LNCAP (cell line): ENCODE results near the gene PCLAF.

ENCODE experiments used
- CTCF ChIP-seq: fragments of 450-650 bp; IDR thresholded peaks from 2 replicates; pipeline ENCODE4 v1.5.1; 2017; ENCODE audit warnings: mild to moderate bottlenecking

PCLAF gene

DNA sequence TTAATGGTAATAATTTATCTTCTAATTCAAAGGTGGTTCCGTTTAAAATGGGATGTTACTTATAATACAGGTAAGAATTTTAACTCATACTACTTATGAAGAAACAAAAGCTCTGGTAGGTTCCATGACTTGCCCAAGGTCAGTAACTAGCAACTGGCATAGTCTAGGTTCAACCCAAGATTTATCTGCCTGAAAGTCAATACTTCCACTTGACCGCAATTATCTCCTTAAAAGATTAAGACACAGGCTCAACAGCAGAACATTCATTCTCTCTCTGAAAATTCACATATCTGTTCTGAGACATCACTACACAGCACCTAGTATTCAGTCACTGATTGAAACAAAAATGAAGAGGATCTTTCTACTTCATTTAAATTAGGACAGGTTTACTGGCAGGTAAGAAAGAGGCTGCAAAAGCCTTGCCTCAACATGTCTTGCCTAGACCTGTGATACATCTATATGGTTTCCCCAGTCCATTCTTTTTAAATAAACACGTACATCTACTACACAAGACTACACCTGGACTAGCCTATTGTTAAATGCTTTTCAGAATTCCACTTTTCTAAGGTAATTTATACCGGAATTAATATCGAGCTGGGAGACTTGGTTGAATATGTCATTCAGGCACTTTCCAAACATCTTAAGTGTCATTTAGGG lies 26.4 kb downstream of the PCLAF start:
- TF ChIP-seq CTCF = no peak

GRCh38 chr15:64351265-64351664 lies 30.0 kb downstream of the PCLAF start:
- TF ChIP-seq CTCF = no peak

DNA sequence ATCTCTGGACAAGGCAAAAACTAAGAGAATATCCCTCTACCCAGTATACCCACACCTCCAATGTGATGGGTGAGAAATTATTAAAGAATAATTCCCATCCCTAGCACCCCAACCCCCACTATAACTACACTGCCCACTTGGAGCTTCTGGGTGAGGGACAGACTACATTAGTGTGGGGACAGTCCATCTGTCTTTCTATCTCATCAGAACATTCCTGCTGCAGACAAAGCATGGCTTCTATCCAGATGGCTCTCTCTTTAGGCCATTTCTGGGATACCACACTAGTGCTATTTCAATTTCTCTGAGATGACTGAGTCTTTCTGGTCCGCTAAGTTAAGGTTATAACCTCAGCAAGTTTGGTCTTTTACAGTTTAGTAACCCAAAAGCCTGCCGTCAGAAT lies 31.9 kb downstream of the PCLAF start:
- TF ChIP-seq CTCF = no peak

- TF ChIP-seq CTCF = no peak
These were observed 32.8 kb downstream of the PCLAF start for GRCh38 chr15:64348455-64348854.

DNA sequence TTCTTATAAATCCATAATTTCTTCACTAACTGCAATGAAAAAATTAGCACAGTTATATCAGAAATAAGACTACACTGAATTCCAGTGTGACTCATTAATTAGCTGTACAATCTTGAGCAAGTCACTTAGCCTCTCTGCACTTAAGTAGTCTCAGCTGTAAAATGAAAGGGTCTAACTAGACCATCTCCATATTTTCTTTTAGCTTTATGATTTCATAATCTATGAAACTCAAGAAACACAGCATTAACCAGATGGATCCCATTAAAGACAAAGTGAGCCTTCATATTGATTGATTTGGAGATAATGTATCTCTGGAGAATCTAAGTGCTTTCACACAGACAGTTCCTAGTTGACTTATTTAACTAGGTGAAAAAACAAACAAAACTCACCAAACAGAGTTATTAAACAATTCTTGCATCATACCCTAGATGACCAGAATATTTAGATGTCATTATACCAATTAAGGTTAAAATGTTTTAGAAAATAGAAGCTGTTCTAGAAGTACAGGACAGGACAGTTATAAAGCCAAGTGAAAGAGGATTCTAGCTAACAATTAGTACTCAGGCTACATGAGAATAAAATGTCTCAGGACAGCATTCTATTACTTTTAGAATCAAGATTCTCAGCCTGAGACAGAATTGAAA lies 36.5 kb downstream of the PCLAF start:
- TF ChIP-seq CTCF = no peak

DNA sequence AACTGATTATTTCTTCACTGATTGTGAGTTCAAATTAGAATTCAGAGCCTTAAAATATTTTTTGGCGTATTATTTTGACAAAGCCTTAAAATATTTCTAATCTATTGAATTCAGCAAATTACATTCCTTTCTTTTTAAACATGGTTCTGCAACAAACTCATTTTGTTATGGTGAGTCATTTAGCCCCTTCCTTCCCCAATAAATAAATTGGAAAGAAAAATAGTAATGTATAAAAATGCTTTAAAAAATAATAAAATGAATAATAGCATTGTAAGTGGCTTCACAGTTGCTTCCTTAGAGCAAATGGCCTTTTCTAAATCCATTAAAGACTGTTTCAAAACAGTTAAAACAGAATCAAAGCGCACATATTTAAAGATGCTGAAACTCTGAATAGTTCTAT lies 37.4 kb downstream of the PCLAF start:
- TF ChIP-seq CTCF = no peak

DNA sequence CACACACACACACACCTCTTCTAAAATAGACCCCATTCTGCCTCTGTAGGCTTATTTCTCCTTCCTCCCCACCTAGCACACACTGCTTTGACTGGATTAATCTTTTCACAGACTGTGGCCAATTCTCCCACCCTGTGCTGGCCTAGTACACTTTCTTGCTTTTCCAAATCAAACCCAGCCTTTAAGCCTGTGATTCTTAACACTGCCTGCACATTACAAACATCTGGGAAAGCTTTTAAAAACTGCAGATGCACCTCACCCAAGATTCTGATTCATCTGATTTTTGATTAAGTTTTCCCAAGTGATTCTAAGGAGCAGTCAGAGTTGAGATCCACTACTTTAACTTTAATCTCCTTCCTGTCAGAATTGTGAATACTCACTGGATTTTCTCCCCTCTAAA lies 38.0 kb downstream of the PCLAF start:
- no peak for TF ChIP-seq CTCF

DNA sequence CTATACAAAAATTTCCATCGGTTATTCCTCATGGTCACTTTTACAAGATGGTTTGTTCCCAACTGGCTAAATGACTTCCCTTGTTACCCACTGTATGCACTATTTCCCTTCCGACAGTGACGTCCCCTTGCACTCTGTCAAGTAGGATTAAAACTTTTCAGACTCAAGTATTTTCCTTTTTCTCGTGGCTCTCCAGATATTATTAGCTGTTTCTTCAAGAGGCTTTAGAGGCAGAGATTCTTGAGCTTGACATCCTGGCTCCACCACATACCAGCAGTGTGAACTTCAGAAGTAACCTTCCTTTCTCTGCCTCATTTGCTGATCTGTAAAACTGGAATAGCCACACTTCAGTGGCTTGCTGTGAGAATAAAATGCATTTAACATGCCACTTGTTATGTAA lies 39.3 kb downstream of the PCLAF start:
- no peak for TF ChIP-seq CTCF
